ENCODE results near the gene DFFA.

- TF ChIP-seq POLR2A (IDR thresholded peaks at IDR 0.05; ENCODE audit: low read depth) (no peak), CTCF (IDR thresholded peaks at IDR 0.05) (no peak), EP300 (IDR thresholded peaks at IDR 0.05) (no peak), POLR2AphosphoS5 (IDR thresholded peaks at IDR 0.05) (no peak)
Observed at GRCh38 chr1:10428984-10429383, 43.3 kb downstream of the DFFA start.
